22Rv1 (cell line): ENCODE results near the gene ATN1.

Experiments used
- ZFX ChIP-seq: fragments of 450-650 bp; IDR thresholded peaks from 2 replicates; pipeline ENCODE4 v1.6.1; 2017; ENCODE audit warnings: antibody characterized with exemption, borderline replicate concordance
- TF ChIP-seq, protein P1 (sequence below): fragments of 450-650 bp; IDR thresholded peaks from 2 replicates; pipeline ENCODE4 v1.5.1; 2017; ENCODE audit warnings: mild to moderate bottlenecking

DNA sequence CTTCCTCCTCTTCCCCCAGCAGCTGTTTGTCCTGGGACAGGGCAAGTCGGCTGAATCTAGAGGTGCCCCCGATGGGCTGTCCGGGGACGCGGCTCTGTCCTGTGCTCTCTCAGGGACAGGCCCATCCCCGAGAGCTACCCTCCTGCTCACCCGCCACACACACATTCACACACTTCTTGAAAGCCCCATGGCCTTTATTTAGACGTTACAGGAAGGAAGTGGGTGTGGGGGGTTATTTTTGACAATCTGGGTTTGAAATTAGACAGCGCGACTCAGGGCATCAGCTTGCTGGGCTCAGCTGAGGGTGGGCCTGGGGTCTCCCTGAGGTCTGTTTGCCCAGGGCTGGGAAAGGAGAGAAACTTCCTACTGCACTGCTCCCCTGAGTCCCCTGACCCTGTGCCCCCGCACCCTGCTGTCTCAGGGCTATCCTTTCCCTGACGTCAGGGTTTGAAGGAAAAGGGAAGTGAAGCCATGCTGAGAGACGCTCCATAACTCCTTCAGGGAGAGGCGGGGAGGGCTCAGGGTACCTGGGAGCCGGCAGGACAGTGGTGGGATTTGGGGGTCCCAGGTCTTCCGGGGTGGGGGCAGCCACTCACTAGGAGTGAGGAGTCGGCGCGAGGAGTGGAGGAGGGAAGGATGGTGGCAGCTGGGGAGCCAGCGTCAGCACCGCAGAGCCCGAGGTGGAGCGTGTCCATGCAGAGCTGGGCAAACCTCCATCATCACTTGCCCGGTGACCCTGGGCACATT is 31.5 kb downstream of the ATN1 start:
- TF ChIP-seq, protein P1, sequence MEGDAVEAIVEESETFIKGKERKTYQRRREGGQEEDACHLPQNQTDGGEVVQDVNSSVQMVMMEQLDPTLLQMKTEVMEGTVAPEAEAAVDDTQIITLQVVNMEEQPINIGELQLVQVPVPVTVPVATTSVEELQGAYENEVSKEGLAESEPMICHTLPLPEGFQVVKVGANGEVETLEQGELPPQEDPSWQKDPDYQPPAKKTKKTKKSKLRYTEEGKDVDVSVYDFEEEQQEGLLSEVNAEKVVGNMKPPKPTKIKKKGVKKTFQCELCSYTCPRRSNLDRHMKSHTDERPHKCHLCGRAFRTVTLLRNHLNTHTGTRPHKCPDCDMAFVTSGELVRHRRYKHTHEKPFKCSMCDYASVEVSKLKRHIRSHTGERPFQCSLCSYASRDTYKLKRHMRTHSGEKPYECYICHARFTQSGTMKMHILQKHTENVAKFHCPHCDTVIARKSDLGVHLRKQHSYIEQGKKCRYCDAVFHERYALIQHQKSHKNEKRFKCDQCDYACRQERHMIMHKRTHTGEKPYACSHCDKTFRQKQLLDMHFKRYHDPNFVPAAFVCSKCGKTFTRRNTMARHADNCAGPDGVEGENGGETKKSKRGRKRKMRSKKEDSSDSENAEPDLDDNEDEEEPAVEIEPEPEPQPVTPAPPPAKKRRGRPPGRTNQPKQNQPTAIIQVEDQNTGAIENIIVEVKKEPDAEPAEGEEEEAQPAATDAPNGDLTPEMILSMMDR, result no peak
- no peak for TF ChIP-seq ZFX
